HG02938 (cell line): ENCODE data around the gene ANKRD11.
"Not testable (repeated sequence)": the region's sequence is repeated elsewhere in the genome, so short reads cannot be mapped to it uniquely, and the experiment has no call there.

ENCODE experiments used
- ATAC-seq: cut with Tn5 transposase; IDR thresholded peaks from one replicate; pipeline ENCODE4 v1.9.1; 2021; ENCODE audit warnings: mild to moderate bottlenecking, moderate library complexity; ENCODE audit not compliant: unreplicated experiment

Gene ANKRD11

GRCh38 chr16:89388536-89388935 is 101.8 kb downstream of the ANKRD11 start:
- ATAC-seq: no peak

DNA sequence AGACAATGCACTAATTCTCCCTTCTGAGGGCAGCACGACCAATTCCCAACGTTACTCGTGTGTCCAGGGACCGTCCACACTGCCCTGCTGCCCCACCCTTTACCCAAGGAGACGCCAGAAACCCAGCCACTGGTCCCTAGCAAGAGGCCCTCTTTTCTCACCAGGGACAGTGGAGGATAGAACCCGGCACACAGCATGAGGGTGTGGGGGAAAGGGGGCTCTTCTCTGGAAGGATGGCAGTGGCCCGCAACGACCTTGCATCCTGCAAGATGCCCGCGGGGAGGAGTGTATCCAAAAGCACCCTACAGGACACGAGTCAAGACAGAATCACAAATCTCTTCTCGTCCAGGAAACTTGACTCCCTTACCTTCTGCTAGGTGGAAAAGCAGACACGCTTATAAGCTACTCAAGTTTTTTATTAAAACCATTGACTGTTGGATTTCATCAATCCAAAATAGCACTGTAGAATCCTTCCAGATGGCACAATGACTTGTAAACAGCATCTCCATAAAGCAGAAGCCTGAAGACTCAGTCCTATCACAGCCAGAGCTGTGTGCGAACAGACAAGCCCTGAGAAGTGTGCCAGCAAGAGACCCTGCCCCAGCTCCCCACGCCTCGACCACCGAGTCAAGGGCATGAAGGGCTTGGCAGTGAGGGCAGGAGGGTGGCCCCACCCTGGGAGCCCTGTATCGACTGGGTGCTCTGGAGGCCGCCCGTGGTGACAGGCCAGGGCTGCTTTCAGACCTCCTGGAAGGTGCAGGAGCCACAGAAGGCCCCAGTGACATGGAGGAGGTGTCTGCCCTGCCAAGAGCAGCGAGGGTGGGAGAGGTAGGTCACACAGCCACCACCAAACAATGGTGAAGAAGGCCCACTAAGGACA is 103.8 kb downstream of the ANKRD11 start:
- no peak for ATAC-seq

DNA sequence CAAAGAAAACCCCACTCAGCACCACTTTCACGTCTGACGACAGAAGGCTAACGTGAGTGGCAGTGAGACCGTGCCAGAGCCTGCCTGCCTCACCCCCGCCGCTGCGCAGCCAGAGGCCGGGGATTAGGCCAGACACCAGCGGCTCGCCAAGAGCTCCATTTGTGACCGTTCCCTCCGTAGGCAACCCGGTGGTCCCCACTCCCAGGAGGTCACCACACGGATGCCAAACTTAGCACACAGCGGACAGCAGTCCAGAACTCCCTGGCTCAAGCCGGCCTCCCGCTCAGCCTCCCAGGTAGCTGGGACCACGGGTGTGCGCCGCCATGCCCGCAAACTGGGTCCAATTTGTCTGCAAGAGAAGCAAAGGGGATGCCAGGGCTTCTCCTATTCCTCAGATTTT is 104.6 kb downstream of the ANKRD11 start:
- ATAC-seq: no peak

DNA sequence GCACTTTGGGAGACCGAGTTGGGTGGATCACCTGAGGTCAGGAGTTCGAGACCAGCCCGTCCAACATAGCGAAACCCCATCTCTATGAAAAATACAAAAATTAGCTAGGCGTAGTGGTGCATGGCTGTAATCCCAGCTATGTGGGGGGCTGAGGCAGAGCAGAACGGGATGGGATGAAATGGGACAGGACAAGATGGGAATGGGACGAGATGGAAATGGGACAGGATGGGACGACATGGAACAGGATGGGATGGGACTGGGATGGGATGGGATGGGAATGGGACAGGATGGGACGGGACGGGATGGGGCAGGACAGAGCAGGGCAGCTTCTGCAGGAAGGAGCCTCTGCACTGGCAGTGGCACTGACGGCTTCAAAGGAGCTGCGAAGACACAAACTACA is 106.1 kb downstream of the ANKRD11 start:
- no peak for ATAC-seq

DNA sequence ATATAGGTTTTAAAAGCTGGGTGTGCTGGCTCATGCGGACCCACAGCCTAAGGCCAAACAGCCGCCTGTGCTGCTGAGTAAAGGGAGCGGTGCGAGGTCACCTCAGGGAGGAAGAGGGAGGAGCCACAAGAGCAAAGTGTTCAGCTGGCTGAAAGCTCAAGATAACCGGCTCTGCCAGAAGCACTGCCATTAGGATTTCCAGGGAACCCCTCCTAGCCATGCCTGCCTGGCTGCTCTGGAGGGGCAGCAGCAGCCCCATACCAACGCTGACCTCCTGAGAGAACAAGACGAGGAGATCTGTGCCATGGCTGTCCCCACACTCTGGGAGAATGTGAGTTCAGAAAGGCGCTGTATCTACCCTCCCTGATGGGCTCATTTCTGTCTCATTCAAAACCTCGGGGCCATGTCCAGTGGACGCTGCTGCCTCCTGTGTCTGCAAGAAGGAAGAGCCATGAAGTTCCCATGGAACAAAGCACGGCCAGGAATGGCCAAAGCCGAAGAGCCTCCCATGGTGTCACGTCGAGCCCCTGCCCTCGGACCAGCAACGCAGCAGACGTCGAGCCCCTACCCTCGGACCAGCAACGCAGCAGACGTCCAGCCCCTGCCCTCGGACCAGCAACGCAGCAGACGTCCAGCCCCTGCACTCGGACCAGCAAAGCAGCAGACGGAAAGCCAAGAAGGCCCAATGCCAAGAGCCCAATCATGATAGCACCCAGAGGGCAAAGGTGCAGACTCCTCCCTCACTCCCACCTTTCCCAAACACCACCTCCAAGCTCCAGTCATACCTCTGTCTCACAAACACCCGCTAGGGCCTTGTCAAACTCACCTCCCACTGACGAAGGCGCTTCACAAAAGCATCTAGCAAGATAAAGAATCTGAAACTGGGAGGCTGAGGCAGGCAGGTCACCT is 107.0 kb downstream of the ANKRD11 start:
- no peak for ATAC-seq

DNA sequence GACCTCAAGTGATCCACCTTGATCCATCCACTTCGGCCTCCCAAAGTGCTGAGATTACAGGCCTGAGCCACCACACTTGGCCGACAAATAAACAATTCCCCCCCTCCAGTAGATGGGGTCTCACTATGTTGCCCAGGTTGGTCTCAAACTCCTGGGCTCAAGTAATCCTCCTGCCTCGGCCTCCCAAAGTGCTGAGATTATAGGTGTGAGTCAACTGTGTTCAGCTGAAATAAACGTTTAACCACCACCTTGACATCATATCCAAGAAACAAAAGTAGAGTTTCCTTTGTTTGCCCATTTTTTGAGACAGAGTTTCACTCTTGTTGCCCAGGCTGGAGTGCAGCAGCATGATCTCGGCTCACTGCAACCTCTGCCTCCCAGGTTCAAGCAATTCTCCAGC is 107.8 kb downstream of the ANKRD11 start:
- not testable (repeated sequence) for ATAC-seq

- ATAC-seq: no peak
Measured at GRCh38 chr16:89381788-89382187, 108.6 kb downstream of the ANKRD11 start.

DNA sequence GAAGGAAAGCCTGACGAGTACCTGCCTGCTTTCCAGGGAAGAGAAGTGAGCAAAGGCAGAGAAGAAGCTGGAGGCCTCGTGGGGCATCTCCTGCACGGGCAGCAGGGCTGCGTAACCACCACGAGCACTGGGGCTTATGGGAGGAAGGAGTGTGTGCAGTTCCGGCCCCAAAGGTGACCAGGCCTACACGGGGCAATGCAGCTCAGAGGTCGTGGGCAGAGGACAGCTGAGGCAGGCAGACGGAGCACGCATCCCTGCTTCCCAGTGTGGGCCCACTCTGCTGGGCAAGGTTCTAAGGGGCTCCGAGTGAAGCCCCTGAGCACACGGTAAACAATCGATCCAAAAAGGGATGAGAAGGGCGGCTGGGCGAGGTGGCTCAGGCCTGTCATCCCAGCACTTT is 109.7 kb downstream of the ANKRD11 start:
- ATAC-seq: no peak

- no peak for ATAC-seq
Measured at GRCh38 chr16:89378947-89379771, 111.2 kb downstream of the ANKRD11 start.

- ATAC-seq: no peak
Measured at GRCh38 chr16:89377453-89377848, 112.9 kb downstream of the ANKRD11 start.

- ATAC-seq: no peak
Measured at GRCh38 chr16:89376812-89377452, 113.4 kb downstream of the ANKRD11 start.

- no peak for ATAC-seq
Measured at GRCh38 chr16:89375686-89376085, 114.7 kb downstream of the ANKRD11 start.

- ATAC-seq: no peak
Measured at GRCh38 chr16:89375021-89375420, 115.3 kb downstream of the ANKRD11 start.

DNA sequence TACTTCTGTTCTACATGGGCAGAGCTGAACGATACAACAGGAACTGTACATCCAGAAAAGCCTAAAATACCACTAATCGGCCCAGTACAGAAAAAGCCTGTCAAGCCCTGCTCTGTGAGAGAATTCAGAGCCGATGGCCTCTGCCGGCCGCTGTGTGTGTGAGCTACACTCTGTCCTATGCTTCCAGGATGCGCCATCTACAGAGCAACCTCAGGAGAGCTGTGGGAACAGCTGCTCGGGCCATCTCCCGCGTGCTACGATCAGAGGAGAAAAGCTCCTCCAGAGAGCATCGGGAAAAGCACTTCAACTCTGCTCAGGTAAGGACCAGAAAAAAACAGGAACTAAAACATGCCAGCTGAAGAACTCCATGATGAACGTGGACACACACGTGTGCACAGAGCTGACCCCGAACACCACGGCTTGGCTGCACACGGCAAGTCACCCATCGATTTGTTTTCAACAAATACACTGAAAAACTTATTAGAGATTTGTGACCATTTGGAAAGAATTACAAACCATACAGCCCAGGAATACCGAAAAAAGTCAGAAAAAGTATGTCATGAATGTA is 115.9 kb downstream of the ANKRD11 start:
- no peak for ATAC-seq

DNA sequence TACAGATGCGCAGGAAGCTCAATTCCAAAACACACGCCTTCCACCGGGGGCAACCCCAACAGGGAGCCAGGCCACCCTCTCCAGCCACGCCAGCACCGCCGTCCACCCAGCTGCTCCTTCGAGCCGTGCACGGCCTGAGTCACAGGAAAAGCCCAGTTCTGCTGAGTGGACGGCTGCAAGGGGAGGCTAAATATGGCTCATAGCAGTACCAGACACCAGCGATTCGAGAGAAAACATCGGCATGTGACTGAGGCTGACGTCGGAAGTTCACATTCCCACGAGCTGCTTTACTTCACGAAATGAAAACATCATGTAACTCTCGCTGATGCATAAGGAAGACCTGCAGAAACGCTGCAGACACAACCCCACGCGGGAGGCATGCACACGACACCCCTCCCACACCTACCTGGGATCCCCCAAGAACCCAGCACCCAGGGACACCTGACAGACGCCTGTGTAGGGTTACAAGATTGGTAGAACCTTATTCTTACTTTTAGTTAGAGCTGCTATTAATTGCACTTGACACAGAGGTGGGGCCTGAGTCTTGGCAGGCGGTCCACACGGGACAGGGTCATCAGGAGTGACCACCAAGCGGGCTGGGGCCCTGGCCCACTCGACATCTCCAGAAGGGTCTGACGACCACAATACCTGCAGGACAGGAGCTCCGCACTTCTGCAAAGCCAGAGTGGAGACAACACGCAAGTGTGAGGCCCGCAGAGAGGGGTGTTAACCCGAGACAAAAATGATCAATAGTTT is 116.8 kb downstream of the ANKRD11 start:
- ATAC-seq: no peak

- ATAC-seq: no peak
Measured at GRCh38 chr16:89371968-89372634, 118.3 kb downstream of the ANKRD11 start.

GRCh38 chr16:89371386-89371785 is 119.0 kb downstream of the ANKRD11 start:
- ATAC-seq: no peak

- ATAC-seq: no peak
Measured at GRCh38 chr16:89370601-89371000, 119.8 kb downstream of the ANKRD11 start.

DNA sequence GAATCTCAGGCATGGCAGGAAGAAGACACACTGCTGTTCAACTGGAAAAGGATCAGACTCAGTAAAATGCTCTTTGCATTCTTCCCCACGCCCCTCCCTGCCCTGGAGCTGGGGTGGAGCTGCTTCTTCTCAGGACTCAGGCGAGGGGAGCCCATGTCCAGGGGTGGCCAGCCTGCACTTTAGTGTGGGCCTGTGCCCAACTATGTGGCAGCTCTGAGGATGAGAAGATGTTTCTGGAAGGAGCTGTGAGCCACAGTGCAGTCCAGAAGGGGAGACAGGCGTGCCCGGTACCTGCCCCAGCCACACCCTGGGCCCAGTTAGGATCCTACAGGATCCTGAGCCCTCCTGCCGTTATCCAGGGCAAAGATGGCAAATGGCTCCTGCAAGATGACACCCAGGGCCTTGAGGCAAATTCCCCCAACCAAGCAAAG is 120.3 kb downstream of the ANKRD11 start:
- ATAC-seq: no peak
